Choroid plexus epithelial cell (primary cell): ENCODE data around the gene REEP1.

Experiments
- DNase-seq: peaks from one replicate; pipeline ENCODE4 v3.0.0-alpha.2; 2010; ENCODE audit warnings: low read depth
- H3K4me3 ChIP-seq: 2 replicates; pipeline ENCODE4 v1.5.1; 2011; ENCODE audit warnings: low read depth, mild to moderate bottlenecking, control low read depth, low read length, moderate library complexity
- CTCF ChIP-seq: conservative IDR thresholded peaks from 2 replicates; pipeline ENCODE4 v1.5.1; 2011; ENCODE audit warnings: low read depth, mild to moderate bottlenecking, control low read depth, inconsistent platforms, low read length, moderate library complexity

Gene REEP1

DNA sequence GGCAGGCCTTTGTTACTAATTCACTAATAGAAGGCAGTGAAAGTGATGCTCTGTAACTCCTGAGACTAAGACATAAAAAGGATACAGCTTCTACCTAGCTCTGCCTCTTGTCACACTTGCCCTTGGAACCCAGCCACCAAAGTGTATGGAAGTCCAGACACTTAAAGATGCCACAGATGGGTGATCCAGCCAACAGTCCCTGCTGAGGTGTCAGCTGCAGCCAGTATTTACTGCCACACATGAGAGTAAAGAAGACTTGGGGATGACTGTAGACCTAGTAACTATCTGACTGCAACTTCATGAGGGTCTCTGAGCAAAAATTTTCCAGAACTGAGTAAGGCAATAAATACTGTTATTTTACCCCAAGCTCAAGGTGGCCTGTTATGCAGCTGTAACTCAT lies 151.0 kb downstream of the REEP1 start:
- no peak for DNase-seq
- no peak for TF ChIP-seq CTCF
- H3K4me3 ChIP-seq = no peak overlapping the region

DNA sequence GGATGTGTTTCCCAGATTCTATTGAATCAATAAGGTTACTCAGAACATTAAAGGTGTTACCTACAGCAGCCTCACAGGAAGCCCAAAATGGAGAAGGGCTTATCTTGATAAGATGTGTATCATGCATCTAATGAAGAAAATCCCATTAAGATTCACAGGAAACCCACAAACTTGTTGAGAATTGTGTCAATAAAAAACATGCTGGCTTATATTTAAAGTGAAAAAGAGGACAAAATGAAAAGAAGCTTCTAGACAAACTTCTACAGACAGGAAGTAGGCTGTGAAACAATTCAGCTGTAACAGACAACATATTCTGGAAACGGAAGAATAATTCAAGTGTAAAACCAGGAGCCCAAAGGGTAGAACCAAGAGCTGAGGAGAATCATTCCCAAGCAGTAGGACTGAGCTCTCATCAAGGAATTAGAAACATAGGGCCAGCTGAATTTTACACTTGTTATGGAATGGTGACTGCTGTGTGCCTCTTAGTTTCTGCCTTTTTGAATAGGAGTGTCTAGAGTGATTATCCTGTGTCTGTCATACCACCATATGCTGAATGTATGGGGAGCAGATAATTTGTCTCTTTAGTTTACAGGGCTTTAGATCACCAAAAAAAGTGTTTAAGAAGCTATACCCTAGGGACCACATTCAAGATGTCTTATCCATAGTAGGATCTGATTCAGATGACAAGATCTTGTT lies 151.8 kb downstream of the REEP1 start:
- DNase-seq = no peak
- no peak for TF ChIP-seq CTCF
- H3K4me3 ChIP-seq = no peak overlapping the region

- TF ChIP-seq CTCF = no peak
- no peak for DNase-seq
- no peak overlapping the region for H3K4me3 ChIP-seq
Observed at GRCh38 chr2:86176597-86176996, 160.8 kb downstream of the REEP1 start.

GRCh38 chr2:86175828-86176227 lies 161.6 kb downstream of the REEP1 start:
- DNase-seq = no peak
- no peak overlapping the region for H3K4me3 ChIP-seq
- no peak for TF ChIP-seq CTCF

DNA sequence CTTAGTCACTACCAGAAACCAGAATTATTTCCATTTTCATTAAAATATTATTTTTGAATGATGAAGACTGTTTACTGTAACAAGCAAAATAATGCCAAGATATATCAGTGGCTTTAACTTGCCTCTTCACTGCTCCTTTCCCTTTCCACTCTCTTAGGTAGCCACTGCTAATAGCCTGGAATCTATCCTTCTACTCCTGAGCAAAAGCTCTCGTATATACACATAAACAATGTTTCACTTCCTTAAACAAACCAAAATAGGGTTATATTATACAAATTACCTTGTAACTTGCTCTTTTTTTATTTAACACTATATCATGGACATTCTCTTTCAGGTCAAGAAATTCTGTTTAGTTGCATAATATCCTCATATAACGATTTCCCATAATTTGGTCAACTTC lies 163.0 kb downstream of the REEP1 start:
- TF ChIP-seq CTCF = no peak
- DNase-seq = no peak

DNA sequence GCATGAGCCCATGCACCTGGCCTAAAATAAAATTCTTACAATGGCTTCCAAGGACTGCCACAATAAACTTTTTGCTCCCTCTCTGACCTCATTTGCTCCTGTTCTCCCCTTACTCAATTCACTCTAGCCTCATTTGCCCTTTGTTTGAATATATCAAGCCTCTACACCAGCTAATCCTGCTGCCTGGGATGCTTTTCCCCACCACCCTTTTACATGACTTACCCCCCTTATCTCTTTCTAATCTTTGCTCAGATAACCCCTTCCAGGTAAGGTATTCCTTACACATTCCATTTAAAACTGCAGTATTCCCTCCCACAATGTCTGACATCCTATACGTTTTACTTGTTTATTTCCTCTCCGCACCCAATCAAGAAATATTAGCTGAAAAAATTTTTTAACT lies 164.8 kb downstream of the REEP1 start:
- no peak overlapping the region for H3K4me3 ChIP-seq
- no peak for DNase-seq
- no peak for TF ChIP-seq CTCF

More for the DNA sequence above, 163.0 kb downstream of the REEP1 start:
- H3K4me3 ChIP-seq = no peak overlapping the region

DNA sequence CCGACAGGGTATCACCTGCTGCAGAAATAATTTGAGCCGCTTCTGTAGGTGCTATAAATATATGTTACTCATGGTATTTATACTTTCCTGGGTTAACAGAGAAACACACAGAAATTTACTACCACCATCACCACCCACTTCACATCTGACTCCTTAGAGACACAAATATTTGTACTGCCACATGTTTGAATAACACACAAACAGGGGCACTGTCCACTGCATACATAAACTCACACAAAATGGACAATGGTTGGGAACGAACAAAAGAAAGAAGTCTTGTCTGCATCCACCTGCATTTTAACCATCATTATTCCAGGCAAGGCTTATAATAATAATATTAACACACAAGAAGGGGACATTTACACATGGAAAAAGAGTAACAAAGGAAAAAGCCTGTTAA lies 166.1 kb downstream of the REEP1 start:
- H3K4me3 ChIP-seq = no peak overlapping the region
- DNase-seq = no peak
- TF ChIP-seq CTCF = no peak
